HG02981 (cell line): ENCODE measurements around the gene PIP4K2B.
A peak's percentile ranks its signal among the peaks of the same experiment; 100 is the strongest.
"Not testable (repeated sequence)": the region's sequence is repeated elsewhere in the genome, so short reads cannot be mapped to it uniquely, and the experiment has no call there.

ENCODE experiments used
- ATAC-seq: cut with Tn5 transposase; IDR thresholded peaks from one replicate; pipeline ENCODE4 v1.9.1; 2021; ENCODE audit warnings: mild to moderate bottlenecking, moderate library complexity; ENCODE audit not compliant: unreplicated experiment

Gene PIP4K2B

DNA sequence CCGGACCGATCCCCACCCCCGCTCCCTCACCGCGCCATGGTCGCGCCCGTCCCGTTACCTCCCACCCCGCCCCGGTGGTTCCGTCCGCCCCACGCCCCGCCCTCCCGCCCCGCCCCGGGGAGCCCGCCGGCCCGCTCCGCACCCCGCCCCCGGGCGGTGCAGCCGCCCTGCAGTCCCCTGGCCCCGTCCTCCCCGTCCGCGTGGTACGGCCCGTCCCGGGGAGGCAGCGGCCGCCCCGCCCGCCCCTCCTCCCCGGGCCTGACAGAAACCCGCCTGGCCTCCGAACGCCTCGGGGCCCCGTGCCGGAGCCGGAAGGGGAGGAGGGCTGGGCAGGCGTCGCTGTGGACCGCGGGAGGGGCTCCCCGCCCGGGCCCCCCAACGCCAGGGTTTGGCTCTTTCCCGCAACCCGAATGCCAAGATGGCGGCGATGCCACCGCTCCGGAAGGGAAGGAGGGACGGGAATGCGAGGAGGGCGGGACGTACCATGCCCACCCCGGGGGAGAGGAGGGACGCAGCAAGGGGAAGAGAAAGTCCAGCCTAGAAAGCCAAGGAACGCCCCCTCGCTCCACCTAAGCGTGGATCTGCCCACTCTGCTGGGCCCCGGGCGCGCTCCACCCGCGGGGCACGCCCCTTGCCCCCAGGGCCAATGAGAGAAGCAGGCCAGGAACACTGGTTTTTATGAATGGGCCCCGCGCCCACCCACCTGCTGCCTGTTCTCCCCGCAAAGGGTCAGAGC is at the start of gene PIP4K2B:
Gene PIP4K2B, minus strand, starts transcription at position 56 of the 736 bp plus-strand sequence. CDS start 132 bp downstream, outside the sequence.
- peak; percentile 75 for ATAC-seq

DNA sequence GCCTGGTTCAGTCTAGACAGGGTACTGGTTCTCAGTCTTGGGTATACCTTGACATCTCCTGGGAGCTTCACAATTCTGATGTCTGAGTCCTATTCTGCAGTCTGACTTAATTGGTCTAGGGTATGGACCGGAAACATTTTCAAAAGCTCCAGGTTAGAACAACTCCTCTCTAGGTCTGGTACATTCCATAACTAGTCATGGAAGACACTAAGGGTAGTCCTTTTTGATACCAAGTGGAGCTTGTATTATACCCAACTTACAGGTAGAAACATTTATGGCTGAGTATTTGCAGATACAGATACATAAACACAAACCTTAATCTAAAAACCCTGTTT is 49.2 kb upstream of the PIP4K2B start:
- ATAC-seq, result no peak

DNA sequence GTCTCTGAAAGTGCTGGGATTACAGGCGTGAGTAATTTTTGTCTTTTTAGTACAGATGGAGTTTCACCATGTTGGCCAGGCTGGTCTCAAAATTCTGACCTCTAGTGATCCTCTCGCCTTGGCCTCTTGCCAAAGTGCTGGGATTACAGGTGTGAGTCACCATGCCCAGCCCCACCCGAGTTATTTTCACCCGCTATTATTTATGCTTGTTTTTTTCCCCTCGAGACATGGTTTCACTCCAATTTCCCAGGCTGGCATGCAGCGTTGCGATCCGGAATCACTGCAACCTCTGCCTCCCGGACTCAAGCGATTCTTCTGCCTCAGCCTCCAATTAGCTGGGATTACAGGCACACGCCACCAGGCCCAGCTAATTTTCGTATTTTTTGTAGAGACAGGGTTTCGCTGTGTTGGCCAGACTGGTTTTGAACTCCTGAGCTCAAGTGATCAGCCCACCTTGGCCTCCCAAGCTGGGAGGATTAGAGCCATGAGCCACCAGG is 45.0 kb upstream of the PIP4K2B start:
- ATAC-seq, result no peak

DNA sequence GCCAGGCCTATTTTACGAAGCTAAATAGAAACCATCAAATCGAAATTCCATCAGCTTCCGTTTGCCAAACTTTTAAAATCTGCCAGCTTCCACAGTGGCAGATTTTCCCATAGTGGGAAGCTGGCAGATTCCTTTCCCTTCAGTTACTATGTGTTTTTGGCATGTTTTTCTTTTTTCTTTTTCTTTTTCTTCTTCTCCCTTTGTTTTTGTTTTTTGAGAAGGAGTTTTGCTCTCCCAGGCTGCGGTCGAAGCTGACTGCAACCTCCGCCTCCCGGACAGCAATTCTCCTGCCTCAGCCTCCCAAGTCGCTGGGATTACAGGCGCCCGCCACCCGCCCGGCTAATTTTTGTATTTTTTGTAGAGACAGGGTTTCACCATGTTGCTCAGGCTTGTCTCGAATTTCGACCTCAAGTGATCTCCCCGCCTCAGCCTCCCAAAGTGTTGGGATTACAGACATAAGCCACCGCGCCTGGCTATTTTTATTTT is 26.4 kb upstream of the PIP4K2B start:
- no peak for ATAC-seq

DNA sequence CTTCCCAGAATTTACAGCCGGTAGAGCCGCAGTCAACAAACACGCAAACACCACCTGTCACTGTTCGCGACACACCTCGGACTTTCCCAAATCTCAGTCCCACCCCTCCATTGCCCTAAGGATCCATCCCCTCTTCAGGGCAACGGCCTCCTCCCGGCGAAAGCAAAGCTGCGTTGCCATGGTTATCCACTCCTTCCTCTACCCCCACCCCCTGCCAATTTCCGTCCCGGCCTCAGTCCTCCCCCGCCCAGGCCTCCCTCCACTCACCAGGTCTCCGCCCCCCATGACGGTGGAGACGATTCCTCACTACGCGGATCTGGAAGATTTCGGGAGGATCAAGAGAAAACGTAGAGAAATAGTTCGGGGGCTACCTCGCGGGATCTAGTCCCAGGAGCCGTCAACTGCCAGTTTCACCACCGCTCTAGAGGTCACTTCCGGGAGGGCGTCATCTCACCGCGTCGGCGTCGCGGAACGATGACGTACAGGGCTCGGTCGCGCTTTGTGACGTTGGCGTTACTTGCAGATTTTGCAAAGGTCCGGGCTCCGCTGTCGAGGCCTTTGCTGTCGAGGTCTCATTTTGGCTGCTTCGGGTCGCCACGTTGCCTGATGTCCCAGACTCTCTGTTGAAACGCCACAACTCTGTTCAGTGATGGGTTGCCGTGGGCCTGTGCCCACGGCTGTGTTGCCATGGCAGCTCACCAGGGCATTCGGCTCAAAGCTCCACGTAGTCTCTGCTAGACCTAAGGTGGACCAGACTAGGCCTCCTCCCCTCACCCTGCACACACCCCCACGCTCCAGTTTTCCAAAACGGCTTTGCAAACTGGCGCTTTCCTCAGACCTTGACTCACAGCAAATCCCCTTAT is 25.8 kb upstream of the PIP4K2B start, which contains the start of gene CWC25:
Gene CWC25, minus strand, starts transcription at position 423 of the 863 bp plus-strand sequence. Its CDS starts 138 bp downstream, at position 285.
- peak; percentile 69 for ATAC-seq

DNA sequence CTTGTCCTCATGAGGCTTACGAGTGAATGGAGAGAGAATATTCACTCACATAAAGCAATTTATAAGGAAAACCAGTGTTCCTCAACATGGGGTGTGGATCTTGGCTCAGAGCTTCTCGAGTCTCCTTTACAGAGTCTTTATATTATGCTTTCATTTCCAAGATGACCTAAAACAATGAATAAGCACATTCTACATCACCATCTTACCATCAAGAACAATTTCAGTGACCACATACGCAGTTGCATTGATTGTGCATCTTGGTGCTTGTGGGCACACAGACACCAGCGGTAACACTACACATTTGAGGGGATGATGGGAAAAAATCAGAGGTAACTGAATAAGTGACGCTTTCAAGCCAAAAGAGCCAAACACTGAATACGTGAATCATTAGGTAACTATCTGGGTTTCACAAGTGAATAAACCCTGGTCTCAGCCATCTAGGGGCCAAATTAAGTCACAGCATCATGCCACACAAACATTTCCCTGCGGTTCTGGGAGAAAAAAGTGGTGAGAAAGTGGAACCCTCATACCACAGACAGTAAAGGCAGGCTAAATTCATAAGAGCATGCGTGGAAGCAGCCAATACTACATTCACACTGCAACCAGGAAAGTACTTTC is 16.3 kb upstream of the PIP4K2B start:
- no peak for ATAC-seq

DNA sequence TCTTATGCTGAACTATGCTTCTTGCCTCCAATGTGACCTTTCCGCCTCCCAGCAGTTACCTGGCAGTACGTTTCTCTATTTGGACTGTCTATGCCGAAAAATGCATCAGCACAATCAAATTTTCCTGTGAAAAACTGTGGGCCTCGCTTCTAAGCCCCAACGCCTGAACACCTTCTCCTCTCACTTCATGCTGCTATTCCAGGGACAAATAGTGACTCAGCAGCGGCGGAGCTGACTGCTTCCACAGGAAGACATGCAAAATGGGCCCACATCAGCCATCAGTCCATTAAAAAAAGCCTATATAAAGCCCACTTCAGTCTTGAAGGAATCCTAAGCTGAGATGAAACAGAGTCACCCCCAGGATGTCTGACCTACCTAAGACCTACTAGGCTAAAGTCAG is 10.5 kb upstream of the PIP4K2B start:
- no peak for ATAC-seq

DNA sequence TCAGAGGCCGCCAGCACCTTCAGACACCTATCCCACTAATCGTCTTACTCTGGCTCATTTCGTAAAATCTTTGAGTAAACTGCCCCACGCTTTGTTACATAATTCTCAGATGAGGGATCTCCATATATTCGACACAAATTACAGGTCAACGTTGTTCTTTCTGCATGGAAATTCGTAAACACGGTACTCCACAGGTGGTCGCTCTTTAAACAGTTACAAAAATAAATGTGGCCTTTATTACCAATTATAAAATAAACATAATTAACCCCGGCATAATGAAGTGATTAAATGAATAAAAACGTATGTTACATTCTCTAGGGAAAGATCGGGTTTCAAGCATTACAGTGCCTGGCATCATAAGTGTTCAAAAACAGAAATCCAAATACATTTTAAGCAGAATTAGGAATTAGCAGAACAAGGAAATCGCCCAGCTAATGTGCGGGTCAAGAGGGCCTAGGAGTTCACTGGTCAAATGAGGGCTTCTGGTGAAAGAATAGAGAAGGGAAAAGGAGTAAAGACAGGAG is 943 bp upstream of the PIP4K2B start:
- no peak for ATAC-seq

DNA sequence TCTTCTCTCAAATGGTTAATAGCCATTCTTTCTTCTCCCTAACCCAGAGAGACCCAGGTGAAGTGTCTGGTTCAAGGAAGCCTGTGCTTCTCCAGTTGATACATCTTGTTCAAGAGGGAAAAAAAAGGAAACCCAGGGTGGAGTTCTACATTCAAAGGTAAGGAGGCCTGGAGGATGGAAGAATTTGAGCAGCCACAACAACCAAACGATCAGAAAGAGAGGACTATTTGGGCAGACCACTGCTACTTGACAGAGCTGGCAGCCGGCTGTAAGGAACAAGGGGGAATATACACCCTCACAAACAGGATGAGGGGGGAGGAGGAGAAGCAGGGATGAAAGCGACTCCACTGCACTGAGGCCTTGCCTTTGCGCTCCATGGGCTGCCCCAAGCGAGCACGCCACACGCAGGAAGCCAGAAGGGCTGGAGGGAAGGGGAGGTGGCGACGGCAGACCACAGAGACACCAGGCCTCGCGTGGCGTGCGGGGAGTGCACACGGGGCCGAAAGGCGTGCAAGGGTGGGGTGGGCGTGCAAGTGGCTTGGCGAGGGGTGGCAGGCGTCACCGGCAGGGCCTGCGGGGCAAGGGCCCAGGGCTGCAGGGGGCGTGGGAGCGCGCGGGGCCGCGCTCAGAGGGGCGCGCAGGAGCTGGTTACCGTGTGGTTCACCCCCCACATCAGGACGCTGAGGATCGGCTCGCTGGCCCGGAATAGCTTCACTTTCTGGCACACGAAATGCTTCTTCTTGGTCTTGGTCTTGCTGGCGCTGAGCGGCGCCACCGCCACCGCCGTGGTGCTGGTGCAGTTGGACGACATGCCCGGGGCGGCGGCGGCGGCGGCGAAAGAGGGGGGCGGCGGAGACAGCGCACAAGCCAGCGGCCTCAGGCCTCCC is 499 bp downstream of the PIP4K2B start:
- peak; percentile 31 for ATAC-seq

DNA sequence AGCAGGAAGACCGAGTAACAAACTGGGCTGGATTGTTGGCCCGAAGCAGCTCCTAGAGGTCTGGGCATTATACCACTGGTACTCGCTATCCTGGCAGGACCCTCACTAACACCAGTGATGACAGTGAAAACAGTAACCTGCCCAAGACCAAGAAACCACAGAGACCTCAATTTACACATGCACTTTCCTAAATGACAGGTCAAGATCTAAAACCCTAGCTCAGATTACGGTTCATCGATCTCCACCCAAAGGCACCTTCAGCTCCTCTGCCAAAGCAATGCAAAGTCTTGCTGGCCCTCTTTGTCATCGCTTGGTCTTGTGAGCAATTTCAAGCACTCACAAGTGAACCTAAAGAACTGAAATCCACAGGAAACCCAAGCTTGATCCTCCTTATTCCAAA is 1.5 kb downstream of the PIP4K2B start:
- no peak for ATAC-seq

DNA sequence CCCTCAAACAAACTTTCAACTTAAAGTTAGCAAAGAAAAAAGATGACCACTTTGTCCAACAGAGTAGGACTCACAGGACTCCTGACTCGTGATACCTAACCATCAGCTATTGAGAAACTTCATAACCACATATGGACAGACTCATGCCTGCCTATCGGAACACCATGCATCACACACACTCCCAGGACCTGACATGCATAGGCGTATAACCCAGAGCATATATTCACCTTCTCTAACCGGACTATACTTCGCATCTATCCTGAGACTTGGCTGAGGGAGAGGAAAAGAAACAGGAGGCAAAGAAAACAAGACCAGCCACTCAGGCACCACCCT is 2.2 kb downstream of the PIP4K2B start:
- ATAC-seq, result no peak

DNA sequence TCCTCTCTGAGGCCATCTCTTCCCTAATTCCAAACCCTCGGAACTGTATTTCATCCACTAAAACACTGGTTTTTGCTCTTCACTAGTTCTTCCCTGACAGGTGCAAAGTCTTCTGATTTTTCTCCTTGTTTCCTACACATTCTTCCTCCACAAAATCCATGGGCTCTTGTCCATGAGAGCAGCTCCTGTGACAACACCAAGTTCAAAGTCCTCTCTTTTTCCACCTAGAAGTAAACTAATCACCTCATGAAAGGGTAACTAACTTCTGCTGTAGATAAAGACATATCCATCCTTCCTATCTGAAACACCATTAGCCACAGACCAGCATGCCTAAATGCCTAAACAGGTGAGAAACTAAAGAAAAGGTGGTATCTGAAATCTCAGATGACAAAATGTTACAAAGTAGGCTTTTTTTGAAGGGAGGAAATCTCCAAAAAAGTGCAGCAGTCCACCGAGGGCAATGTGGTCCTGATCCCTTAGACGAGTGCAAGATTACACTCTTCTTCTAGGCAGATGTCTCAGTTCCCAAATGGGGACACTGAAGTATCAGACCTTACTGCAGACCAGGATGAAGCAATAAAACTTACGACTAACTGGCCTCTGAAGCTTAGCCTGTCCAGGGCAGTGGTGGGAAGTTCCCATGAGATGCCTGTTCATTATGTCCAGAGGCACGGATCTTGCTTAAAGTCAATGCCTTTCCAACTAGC is 2.8 kb downstream of the PIP4K2B start:
- ATAC-seq, result no peak

DNA sequence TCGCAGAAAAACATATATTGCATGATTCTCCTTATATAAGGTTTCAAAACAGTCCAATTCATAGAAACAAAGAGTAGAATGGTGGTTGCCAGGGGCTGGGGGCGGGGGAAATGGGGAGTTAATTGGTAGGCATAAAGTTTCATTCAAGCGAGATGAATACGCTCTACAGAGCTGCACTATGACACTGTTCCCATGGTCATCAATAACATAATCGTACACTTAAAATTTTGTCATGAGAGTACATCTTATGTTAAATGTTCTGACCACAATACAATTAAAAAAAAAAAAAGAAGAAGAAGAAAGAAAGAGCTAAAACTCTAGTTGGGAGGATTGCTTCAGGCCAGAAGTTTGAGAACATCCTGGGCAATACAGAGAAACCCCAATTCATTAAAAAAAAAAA is 5.1 kb downstream of the PIP4K2B start:
- no peak for ATAC-seq

DNA sequence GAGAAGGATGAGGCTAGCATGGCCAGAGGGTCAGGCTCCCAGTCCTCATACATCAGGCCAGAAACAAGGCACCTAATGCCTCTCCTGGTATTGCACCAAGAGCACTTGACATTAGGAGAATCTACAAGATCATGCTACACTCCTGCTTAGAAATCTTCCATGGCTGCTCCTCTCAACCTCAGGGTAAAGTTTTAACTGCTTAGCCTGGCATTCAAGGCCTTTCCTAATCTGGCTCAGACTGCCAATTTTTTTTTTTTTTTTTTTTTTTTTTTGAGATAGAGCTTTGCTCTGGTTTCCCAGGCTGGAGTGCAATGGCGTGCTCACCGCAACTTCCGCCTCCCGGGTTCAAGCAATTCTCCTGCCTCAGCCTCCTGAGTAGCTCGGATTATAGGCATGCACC is 8.2 kb downstream of the PIP4K2B start:
- no peak for ATAC-seq

DNA sequence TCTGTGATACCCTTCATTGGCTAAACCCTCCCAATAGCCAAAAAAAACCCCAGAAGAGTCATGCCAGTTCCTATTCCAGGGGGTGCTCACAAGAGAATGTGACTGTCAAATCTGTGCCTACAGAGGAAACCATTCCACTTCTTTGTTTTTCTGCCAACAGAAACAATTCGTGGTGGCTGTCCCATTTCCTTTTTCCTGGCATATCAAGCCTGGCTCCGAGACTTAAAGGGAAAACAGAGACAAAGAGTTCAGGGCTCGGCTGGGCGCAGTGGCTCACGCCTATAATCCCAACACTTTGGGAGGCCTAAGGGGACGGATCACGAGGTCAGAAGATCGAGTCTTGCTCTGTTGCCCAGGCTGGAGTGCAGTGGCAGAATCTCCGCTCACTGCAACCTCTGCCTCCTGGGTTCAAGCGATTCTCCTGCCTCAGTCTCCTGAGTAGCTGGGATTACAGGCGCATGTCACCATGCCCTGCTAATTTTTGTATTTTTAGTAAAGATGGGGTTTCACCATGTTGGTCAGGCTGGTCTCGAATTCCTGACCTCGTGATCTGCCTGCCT is 9.1 kb downstream of the PIP4K2B start:
- ATAC-seq, result not testable (repeated sequence)

DNA sequence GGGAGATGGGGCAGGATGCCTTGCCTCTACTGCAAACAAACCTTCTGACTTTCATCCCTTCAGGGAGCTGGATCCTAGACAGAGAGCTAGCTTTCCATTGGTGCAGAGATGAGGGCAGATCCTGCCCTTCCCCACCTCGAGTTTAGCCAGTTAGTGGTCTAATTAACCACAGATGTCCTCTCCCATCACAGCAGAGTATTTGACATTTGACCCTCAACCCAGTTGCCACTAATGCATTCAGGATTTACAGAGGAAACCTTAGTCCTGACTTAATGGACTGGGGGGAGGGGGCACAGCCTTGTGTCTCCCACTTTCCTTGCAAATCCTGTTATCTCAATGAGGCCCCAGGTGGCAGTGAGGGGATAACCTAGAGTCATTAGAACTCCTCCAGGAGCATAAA is 10.2 kb downstream of the PIP4K2B start:
- ATAC-seq, result no peak

DNA sequence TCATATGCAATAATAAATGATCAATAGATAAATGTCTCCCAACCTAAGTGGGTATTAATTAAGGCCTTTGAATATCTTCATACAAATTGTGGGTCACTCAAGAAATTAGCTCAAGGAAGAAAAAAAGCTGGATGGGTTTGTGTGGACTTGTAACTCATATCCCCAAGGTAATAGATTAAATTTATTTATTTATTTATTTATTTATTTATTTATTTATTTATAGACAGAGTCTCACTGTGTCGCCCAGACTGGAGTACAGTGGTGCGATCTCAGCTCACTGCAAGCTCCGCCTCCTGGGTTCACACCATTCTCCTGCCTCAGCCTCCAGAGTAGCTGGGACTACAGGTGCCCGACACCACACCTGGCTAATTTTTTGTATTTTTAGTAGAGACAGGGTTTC is 11.4 kb downstream of the PIP4K2B start:
- ATAC-seq, result not testable (repeated sequence)

DNA sequence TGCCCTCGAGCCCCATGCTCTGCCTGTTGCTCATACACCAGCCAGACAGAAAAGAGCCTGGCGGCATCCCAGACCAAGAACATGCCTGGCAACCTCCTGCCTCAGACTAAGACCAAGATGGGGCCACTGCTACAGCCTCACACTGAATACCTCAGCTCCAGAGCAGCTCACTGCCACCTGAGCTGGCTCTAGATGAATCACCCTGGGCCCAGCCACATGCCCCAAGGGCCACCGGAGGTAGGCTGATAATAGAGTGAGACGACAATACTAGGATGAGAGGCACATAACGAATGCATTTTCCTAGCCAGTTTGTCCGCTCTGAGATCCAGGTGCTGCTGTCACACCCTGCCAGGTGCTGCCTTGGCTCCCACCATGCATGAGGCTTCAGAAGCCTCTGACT is 13.0 kb downstream of the PIP4K2B start:
- ATAC-seq, result no peak

DNA sequence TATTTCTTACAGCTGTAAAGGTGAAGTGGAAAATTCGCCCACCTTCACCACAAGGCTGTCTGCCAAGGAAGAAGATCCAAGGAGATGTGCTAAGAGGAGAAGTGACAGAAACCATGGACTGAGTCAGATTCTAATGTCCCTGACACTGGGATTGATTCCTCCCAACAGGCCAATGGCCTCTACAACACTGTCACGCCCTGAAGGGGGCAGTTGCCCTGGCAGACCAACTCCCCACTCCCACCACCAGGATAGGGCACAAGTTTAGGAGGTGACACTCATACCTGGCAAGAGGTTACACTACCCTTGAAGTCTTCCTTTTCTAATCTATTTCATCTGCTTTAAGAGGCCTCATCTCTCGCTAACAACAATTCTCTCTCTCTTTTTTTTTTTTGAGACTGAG is 16.1 kb downstream of the PIP4K2B start:
- ATAC-seq, result no peak
